Astrocyte (in vitro differentiated cells and primary cell): ENCODE measurements around the gene IFNE. TPM values are rescaled to one million over a fixed set of nuclear protein-coding genes. Genes with fewer than 3 reads are reported as not detected.

Experiments used
- DNase-seq: peaks from one replicate; pipeline ENCODE4 v3.0.0-alpha.2; 2010; ENCODE audit warnings: low read depth
- FAIRE-seq: peaks from 2 replicates; lab custom pipeline; 2011; peaks lifted over from hg19 to GRCh38; lab: Jason Lieb, UNC
- H2AFZ ChIP-seq: 2 replicates; pipeline ENCODE4 v1.6.0; 2012; ENCODE audit warnings: low read depth, low read length, inconsistent platforms
- H3K27ac ChIP-seq: 2 replicates; pipeline ENCODE4 v1.5.1; 2011; ENCODE audit warnings: low read depth, low read length, inconsistent platforms
- H3K27me3 ChIP-seq: 2 replicates; pipeline ENCODE4 v1.6.0; 2011; ENCODE audit warnings: low read length, inconsistent platforms; ENCODE audit not compliant: insufficient read depth
- H3K36me3 ChIP-seq: 2 replicates; pipeline ENCODE4 v1.5.1; 2011; ENCODE audit warnings: low read length, inconsistent platforms; ENCODE audit not compliant: insufficient read depth
- H3K4me1 ChIP-seq: 2 replicates; pipeline ENCODE4 v1.5.1; 2011; ENCODE audit warnings: low read length, inconsistent platforms; ENCODE audit not compliant: insufficient read depth
- H3K4me2 ChIP-seq: 2 replicates; pipeline ENCODE4 v1.6.0; 2012; ENCODE audit warnings: low read length, inconsistent platforms
- H3K4me3 ChIP-seq: 2 replicates; pipeline ENCODE4 v1.5.1; 2011; ENCODE audit warnings: low read depth, mild to moderate bottlenecking, low read length, inconsistent platforms; ENCODE audit not compliant: insufficient read depth
- H3K79me2 ChIP-seq: 2 replicates; pipeline ENCODE4 v1.6.0; 2012; ENCODE audit warnings: mild to moderate bottlenecking, low read length, inconsistent platforms; ENCODE audit not compliant: insufficient read depth
- H3K9ac ChIP-seq: 2 replicates; pipeline ENCODE4 v1.6.0; 2012; ENCODE audit warnings: mild to moderate bottlenecking, low read length, inconsistent platforms
- H3K9me3 ChIP-seq: 2 replicates; pipeline ENCODE4 v1.5.1; 2012; ENCODE audit warnings: low read depth, mild to moderate bottlenecking, low read length, inconsistent platforms; ENCODE audit not compliant: insufficient read depth
- H4K20me1 ChIP-seq: 2 replicates; pipeline ENCODE4 v1.6.0; 2012; ENCODE audit warnings: low read length, inconsistent platforms; ENCODE audit not compliant: insufficient read depth
- H3K27ac Mint-ChIP-seq: one replicate; pipeline ENCODE4 v1.8.0; 2021; ENCODE audit warnings: mild to moderate bottlenecking, mixed read lengths; ENCODE audit not compliant: unreplicated experiment
- H3K27me3 Mint-ChIP-seq: one replicate; pipeline ENCODE4 v1.8.0; 2021; ENCODE audit warnings: low read depth, mixed read lengths; ENCODE audit not compliant: unreplicated experiment
- H3K36me3 Mint-ChIP-seq: one replicate; pipeline ENCODE4 v1.8.0; 2021; ENCODE audit warnings: low read depth, mixed read lengths; ENCODE audit not compliant: unreplicated experiment
- H3K4me1 Mint-ChIP-seq: one replicate; pipeline ENCODE4 v1.8.0; 2021; ENCODE audit warnings: low read depth, mixed read lengths; ENCODE audit not compliant: unreplicated experiment
- H3K4me3 Mint-ChIP-seq: one replicate; pipeline ENCODE4 v1.8.0; 2021; ENCODE audit warnings: mild to moderate bottlenecking, moderate library complexity, mixed read lengths; ENCODE audit not compliant: unreplicated experiment
- H3K9me3 Mint-ChIP-seq: one replicate; pipeline ENCODE4 v1.8.0; 2021; ENCODE audit warnings: mild to moderate bottlenecking, mixed read lengths; ENCODE audit not compliant: unreplicated experiment
- EZH2 ChIP-seq: IDR thresholded peaks from 2 replicates; pipeline ENCODE4 v1.6.1; 2012; ENCODE audit warnings: mild to moderate bottlenecking, low read length, inconsistent platforms; ENCODE audit not compliant: insufficient read depth
- total RNA-seq: library from RNA; stranded (reverse); gene quantifications from 2 replicates; pipeline ENCODE4 v1.2.1, GENCODE V29; 2021
- TF ChIP-seq, protein P1 (sequence below): IDR thresholded peaks from 2 replicates; pipeline ENCODE4 v1.5.1; 2011; ENCODE audit warnings: low read depth, mild to moderate bottlenecking, inconsistent platforms, low read length, moderate library complexity; ENCODE audit not compliant: insufficient read depth

The IFNE gene
- total RNA-seq, 1 donor from 2014 or later = 0.57 TPM

DNA sequence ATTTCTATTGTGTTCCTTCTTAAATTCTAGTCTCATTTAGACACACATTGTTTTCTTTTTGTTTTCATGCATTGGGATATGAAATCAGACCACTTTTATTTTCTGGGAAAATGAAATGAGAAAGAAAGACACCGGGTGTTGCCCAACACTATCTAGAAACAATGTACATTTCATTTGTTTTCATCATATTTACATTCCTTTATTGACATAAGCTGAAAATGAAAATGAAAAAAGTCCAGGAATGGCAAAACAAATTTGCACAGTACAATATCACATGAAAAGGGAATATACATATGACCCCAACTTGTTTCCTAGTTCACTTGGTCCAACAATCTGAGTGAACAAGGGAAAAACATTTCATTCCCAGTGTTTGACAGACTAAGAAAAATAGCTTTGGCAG, 20.7 kb downstream of the IFNE start:
- H2AFZ ChIP-seq = no peak overlapping the region
- no peak overlapping the region for H3K4me3 ChIP-seq
- H3K9me3 Mint-ChIP-seq = peaks cover 9% of the 10 kb centered on the region
- no peaks in the 10 kb centered on the region for H3K4me1 ChIP-seq
- no peak overlapping the region for H3K9ac ChIP-seq
- no peak overlapping the region for H3K27ac Mint-ChIP-seq
- FAIRE-seq (no peak), DNase-seq (no peak)
- no peak overlapping the region for H3K4me2 ChIP-seq
- TF ChIP-seq, protein P1, sequence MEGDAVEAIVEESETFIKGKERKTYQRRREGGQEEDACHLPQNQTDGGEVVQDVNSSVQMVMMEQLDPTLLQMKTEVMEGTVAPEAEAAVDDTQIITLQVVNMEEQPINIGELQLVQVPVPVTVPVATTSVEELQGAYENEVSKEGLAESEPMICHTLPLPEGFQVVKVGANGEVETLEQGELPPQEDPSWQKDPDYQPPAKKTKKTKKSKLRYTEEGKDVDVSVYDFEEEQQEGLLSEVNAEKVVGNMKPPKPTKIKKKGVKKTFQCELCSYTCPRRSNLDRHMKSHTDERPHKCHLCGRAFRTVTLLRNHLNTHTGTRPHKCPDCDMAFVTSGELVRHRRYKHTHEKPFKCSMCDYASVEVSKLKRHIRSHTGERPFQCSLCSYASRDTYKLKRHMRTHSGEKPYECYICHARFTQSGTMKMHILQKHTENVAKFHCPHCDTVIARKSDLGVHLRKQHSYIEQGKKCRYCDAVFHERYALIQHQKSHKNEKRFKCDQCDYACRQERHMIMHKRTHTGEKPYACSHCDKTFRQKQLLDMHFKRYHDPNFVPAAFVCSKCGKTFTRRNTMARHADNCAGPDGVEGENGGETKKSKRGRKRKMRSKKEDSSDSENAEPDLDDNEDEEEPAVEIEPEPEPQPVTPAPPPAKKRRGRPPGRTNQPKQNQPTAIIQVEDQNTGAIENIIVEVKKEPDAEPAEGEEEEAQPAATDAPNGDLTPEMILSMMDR = no peak
- no peak for TF ChIP-seq EZH2
- no peaks in the 10 kb centered on the region for H3K79me2 ChIP-seq
- no peak overlapping the region for H3K4me3 Mint-ChIP-seq
- no peaks in the 10 kb centered on the region for H3K27me3 ChIP-seq
- H3K27me3 Mint-ChIP-seq = no peaks in the 10 kb centered on the region
- peaks cover 4% of the 10 kb centered on the region for H3K36me3 Mint-ChIP-seq
- no peak overlapping the region for H3K27ac ChIP-seq
- no peaks in the 10 kb centered on the region for H3K9me3 ChIP-seq
- H3K36me3 ChIP-seq = peaks cover 15% of the 10 kb centered on the region
- H4K20me1 ChIP-seq = peaks cover 5% of the 10 kb centered on the region
- no peaks in the 10 kb centered on the region for H3K4me1 Mint-ChIP-seq

GRCh38 chr9:21455320-21455719, 26.8 kb downstream of the IFNE start:
- H4K20me1 ChIP-seq = no peaks in the 10 kb centered on the region
- Mint-ChIP-seq H3K4me3 (no peak overlapping the region), H3K36me3 (no peaks in the 10 kb centered on the region), H3K27ac (no peak overlapping the region), H3K4me1 (peaks cover 2% of the 10 kb centered on the region), H3K9me3 (peaks cover 3% of the 10 kb centered on the region), H3K27me3 (no peaks in the 10 kb centered on the region)
- no peak for DNase-seq
- no peak overlapping the region for H3K27ac ChIP-seq
- no peak overlapping the region for H2AFZ ChIP-seq
- no peaks in the 10 kb centered on the region for H3K27me3 ChIP-seq
- H3K36me3 ChIP-seq = peaks cover 10% of the 10 kb centered on the region
- no peak overlapping the region for H3K9ac ChIP-seq
- H3K79me2 ChIP-seq = no peaks in the 10 kb centered on the region
- no peak overlapping the region for H3K4me2 ChIP-seq
- no peak for FAIRE-seq
- peaks cover 4% of the 10 kb centered on the region for H3K4me1 ChIP-seq
- no peaks in the 10 kb centered on the region for H3K9me3 ChIP-seq
- TF ChIP-seq, protein P1 = peak; percentile 48
- TF ChIP-seq EZH2 = no peak
- H3K4me3 ChIP-seq = no peak overlapping the region

GRCh38 chr9:21454149-21454548, 28.0 kb downstream of the IFNE start:
- Mint-ChIP-seq H3K27me3 (no peaks in the 10 kb centered on the region), H3K4me3 (no peak overlapping the region), H3K9me3 (peaks cover 3% of the 10 kb centered on the region), H3K4me1 (peaks cover 2% of the 10 kb centered on the region), H3K27ac (no peak overlapping the region), H3K36me3 (no peaks in the 10 kb centered on the region)
- H2AFZ ChIP-seq = no peak overlapping the region
- TF ChIP-seq EZH2 = no peak
- TF ChIP-seq, protein P1 = no peak
- H3K9me3 ChIP-seq = no peaks in the 10 kb centered on the region
- H3K4me1 ChIP-seq = peaks cover 4% of the 10 kb centered on the region
- H3K4me3 ChIP-seq = no peak overlapping the region
- no peaks in the 10 kb centered on the region for H4K20me1 ChIP-seq
- H3K36me3 ChIP-seq = peaks cover 10% of the 10 kb centered on the region
- H3K4me2 ChIP-seq = no peak overlapping the region
- no peaks in the 10 kb centered on the region for H3K27me3 ChIP-seq
- no peaks in the 10 kb centered on the region for H3K79me2 ChIP-seq
- H3K27ac ChIP-seq = no peak overlapping the region
- FAIRE-seq (no peak), DNase-seq (peak; percentile 64)
- no peak overlapping the region for H3K9ac ChIP-seq
